GM21447 (cell line): Measurements from ENCODE around the gene DDIT4L.
"Not testable (repeated sequence)": the region's sequence is repeated elsewhere in the genome, so short reads cannot be mapped to it uniquely, and the experiment has no call there.

Experiments
- ATAC-seq: cut with Tn5 transposase; IDR thresholded peaks from one replicate; pipeline ENCODE4 v1.9.1; 2021; ENCODE audit not compliant: unreplicated experiment

DDIT4L gene

DNA sequence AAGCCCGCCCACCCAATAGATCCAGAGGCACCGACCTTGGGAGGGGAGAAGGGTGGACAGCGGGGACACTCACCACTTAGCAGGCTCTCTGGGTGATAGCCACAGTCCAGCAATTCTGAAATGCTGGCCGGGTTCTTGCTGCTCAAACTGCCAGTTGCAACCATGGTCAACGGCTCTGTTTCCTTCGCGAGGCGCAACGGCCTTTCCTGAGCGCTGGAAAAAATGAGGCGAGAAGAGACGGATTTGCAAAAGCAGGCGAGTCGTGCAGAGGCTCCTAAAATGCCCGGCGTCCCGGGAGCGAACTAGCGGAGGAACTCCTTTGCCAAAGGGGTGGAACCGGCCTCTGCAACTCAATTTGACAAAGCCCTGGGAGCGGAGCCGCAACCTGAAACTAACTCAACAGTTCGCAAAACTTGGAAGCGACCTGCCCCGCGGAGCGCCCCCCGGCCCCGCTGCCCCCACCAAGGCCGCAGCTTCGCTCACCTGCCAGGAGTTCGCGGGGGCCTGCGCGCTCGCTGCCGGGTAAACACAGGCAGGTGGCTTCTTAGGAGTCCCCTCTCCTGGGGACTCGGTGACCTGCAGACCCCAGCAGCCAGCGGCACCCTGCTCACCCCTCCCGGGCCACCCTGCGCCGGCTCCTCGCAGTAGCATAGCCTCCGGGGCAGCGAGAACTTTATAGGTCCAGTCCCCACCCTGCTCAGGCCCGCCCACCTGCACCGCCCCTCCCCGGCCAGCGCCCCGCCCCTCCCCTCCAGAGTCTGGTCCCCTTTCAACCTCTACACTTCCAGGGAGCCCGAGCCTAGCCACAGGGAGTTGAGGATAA lies at the start of gene DDIT4L:
TSS of gene DDIT4L (minus strand) at position 649 of the 823 bp plus-strand sequence. CDS start at position 164, 485 bp downstream.
- no peak for ATAC-seq

GRCh38 chr4:100240008-100240407 lies 49.7 kb upstream of the DDIT4L start:
- no peak for ATAC-seq

DNA sequence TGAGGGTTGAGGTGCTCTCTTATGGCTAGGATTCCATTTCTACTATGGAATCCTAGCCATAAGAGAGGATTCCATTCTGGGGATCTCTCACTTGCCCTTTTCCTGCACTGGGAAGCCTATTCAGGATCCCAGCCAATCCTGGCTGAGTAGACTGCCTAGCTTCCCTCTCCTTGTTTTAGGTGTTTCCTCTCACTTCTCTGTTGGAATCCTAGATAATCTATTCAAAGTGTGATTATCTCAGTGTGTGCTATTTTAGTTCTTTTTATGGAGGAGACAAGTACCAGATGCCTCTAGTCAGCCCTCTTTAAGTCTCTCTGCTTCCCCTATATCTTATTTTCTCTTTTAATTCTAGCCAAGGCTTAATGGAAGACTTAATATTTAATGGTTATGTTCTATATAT lies 34.5 kb upstream of the DDIT4L start:
- no peak for ATAC-seq

DNA sequence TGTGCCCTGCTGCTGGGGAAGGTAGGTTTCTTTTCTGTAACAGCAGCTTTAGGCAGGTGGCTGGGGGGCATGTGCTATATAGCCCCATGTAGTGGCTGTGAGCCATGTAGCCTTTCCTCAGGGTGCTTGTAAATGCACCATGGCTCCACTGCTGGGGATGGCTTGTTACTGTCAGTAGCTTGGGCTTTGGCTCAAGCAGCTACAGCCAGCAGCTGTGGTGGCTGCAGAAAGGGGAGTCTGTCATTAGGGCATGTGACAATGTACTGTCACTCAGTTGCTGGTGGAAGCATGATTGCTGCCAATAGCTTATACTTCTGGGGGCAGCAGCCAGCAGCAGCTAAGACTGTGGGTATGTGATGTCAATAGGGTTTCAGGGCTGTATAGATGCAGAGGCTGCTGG lies 33.9 kb upstream of the DDIT4L start:
- no peak for ATAC-seq

- peak; percentile 92 for ATAC-seq
These were observed 18.7 kb upstream of the DDIT4L start for GRCh38 chr4:100208964-100209363.

- no peak for ATAC-seq
These were observed 18.2 kb upstream of the DDIT4L start for GRCh38 chr4:100208459-100208858.

- no peak for ATAC-seq
These were observed 16.6 kb upstream of the DDIT4L start for GRCh38 chr4:100206850-100207249.

DNA sequence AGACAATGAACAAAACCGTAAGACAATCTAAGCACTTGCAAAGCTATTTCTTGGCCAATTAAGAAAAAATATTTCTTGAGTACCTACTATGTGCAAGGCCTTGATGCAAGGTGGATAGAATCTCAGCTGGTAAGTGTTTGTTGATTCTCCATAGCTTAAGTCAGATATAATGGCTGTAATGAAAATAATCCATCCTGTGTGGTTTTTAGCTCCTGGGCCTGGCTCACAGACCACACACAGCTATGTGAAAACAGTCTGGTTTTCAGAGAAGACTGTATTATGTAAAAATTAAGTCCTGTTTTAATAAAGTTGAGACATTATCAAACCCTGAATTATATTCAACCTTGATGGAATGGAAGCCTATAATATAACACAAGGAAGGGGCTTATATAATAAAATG lies 7.8 kb upstream of the DDIT4L start:
- ATAC-seq = no peak

DNA sequence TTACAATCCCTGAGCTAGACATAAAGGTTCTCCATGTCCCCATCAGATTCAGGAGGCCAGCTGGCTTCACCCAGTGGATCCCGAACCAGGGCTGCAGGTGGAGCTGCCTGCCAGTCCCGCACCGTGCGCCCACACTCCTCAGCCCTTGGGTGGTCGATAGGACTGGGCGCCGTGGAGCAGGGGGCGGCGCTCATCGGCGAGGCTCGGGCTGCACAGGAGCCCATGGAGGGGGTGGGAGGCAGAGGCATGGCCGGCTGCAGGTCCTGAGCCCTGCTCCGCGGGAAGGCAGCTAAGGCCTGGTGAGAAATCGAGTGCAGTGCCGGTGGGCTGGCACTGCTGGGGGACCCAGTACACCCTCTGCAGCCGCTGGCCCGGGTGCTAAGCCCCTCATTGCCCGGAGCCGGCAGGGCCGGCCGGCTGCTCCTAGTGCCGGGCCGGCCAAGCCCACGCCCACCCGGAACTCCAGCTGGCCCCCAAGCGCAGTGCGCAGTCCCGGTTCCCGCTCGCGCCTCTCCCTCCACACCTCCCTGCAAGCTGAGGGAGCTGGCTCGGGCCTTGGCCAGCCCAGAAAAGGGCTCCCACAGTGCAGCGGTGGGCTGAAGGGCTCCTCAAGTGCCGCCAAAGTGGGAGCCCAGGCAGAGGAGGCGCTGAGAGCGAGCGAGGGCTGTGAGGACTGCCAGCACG lies 6.3 kb upstream of the DDIT4L start:
- not testable (repeated sequence) for ATAC-seq

DNA sequence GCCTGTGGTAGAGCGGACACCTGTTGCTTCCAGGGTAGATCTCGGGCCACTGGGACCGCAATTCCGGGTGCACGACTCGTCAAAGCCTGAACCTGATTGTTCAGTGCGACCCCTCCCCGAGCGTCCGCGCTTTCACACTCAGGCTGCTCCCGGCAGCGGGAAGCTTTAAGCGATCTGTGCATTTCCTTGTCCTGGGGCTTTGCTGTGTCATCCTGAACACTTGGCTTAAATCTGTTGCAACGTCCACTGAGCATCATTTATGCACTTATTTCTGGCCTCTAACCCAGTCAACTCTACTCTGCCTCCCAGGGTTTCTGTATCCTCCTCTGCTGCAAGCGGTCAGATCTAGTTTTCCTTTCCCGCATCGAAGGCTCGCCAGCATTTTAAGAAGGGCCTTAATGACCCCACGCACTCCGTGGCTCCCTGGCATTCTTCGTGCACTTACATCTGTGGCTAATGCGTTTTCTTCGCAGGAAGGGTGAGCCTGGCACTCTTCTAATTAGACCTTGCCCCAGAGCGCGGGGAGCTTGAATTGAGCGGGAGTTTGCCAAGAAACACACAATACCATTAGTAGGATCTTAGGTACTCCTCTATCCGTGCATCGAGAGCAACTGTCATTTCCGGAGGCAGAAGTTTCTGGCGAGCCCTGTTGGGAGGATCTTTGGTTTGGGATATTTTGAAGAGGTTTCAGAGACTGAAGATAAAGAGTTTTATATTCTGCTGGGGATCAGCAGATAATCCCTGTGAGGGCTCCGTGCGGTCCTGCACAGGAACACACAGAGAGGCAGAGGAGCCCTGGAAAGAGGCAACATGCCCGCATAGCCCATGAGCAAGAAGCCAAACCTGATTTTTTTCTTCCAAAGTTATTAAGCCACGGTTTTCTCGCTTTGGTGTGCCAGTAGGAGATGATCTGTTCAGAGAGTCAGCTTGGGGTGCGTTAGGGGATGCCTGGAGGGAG lies 654 bp upstream of the DDIT4L start:
- no peak for ATAC-seq

DNA sequence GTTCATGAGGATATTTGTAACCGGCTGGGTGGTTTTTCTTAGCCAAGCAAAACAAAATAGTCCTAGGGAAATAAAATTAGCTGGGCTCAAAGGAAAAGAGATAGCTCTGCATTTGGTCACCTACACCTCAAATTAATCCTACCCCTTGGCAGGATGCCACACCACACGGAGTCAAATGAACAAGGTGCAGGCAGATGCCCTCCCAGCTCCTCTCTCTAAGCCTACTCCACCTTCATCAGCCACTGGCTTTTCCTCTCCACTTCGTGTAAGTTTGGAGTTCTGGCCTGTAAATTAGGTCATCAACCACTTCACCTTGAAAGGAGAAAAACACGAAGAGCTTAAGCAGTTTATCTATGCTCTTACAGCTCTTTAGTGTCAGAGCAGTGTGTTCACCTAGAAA lies 1.4 kb downstream of the DDIT4L start:
- ATAC-seq = no peak

- no peak for ATAC-seq
These were observed 2.5 kb downstream of the DDIT4L start for GRCh38 chr4:100187781-100188180.

- ATAC-seq = no peak
These were observed 5.5 kb downstream of the DDIT4L start for GRCh38 chr4:100184787-100185186.

- no peak for ATAC-seq
These were observed 12.4 kb downstream of the DDIT4L start for GRCh38 chr4:100177855-100178254.

DNA sequence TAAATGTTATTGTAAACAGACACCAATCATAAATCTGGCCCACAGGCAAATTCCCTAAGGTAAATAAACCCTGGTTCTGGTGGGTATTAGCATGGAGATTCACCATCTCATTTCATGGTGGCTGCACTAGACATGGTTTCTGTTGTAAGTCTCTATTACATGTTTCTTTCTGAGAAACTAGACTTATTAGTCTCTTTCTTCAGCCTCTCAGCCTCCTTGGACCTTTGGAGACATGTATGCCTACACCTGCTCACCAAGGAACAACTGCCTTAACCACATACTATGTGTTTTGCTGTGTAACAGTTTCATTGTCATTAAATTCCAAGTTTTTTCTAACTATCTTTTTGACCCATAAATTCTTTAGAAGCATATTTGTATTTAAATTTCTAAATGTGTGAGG lies 13.1 kb downstream of the DDIT4L start:
- ATAC-seq = no peak

DNA sequence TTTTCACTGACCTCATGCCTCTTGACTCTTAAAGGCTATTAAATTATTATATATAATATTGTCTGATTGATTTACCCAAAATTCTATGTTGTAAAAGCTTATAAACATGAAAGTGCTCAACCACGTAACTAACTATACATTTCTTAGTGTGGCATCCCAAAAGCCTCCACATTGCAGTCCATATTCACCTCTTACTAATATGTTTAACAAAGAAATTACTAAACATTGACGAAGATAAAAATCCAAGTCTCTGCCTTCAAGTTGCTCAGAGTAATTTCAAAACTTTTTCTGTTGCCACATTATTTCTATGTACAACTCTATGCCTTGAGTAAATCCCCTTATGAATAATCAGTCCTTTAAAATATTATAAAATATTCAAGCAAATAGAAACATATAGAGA lies 14.4 kb downstream of the DDIT4L start:
- no peak for ATAC-seq

- no peak for ATAC-seq
These were observed 15.3 kb downstream of the DDIT4L start for GRCh38 chr4:100174985-100175383.

- no peak for ATAC-seq
These were observed 19.3 kb downstream of the DDIT4L start for GRCh38 chr4:100170986-100171385.

- ATAC-seq = no peak
These were observed 20.5 kb downstream of the DDIT4L start for GRCh38 chr4:100169491-100170485.

GRCh38 chr4:100168521-100168920 lies 21.7 kb downstream of the DDIT4L start:
- no peak for ATAC-seq
